ENCODE data around the gene ESYT1. TPM values are rescaled to one million over a fixed set of nuclear protein-coding genes. Genes with fewer than 3 reads are reported as not detected.

Gene ESYT1
- total and polyA plus RNA-seq, 10 of the 15 experiments (the other 5 are each of a cell fraction or from before 2014, with no cell fraction given) = 47.5 to 120 (median 87.1) TPM

GRCh38 chr12:56189099-56189917 lies 61.2 kb downstream of the ESYT1 start, which contains the start of gene SMARCC2:
TSS of gene SMARCC2 (minus strand) at chr12:56189483. CDS start at chr12:56189461, 22 bp downstream.
- H3K4me2 ChIP-seq (ENCODE audit: control insufficient read depth, insufficient read depth) = peak within 1 kb of the TSS; percentile 99
- ATAC-seq = peak; percentile 81
- peaks cover 0 to 2% of the 10 kb centered on the region in 2 experiments; a peak in 3 of 4 replicates for H3K36me3 ChIP-seq (ENCODE audit: control insufficient read depth in 2 of 2, insufficient read depth in 2 of 2, low read length in 1 of 2)
- H3K27ac ChIP-seq (ENCODE audit: control insufficient read depth, insufficient read depth) = peak within 1 kb of the TSS; percentile 91
- in situ Hi-C loops (cut with MboI) = loop anchor here (5.0 kb wide), 1 partner anchor 57 kb away; no protein-coding TSS in a partner anchor
- RAD21 ChIA-PET (ENCODE audit: unreplicated experiment) = interaction anchor here (0.6 to 4.6 kb wide), 25 partner anchors 14 to 451 kb away, joined by 3 to 98 read pairs (median 5); partner anchors contain the start of genes ANKRD52, CNPY2, COQ10A and ESYT1
- 0% methylated on average over 21 of the region's 93 CpGs for WGBS (ENCODE audit: insufficient coverage, insufficient replicate concordance, low lambda C conversion rate, missing lambda C conversion rate)
- DNase-seq (ENCODE audit: low read depth, low spot score) = peak; percentile 26
- H2AFZ ChIP-seq (ENCODE audit: control insufficient read depth, low read depth, low read length) = peak within 1 kb of the TSS; percentile 96
- H4K20me1 ChIP-seq (ENCODE audit: control insufficient read depth, insufficient read depth) = no peaks in the 10 kb centered on the region; the same call in 1 of the 2 replicates
- peak within 1 kb of the TSS; percentile 93 for H3K9ac ChIP-seq (ENCODE audit: control insufficient read depth, insufficient read depth, low read length)
- intact Hi-C loops (cut with micrococcal nuclease; ENCODE audit: unreplicated experiment) = loop anchor here (1.0 to 10.0 kb wide), 3 partner anchors 31 to 455 kb away; partner anchors contain the start of gene MYL6
- SMC1A ChIA-PET (ENCODE audit: uncharacterized antibody, unreplicated experiment) = interaction anchor here (0.9 to 6.2 kb wide), 18 partner anchors 12 to 1691 kb away, joined by 3 to 68 read pairs (median 4); partner anchors contain the start of genes ESYT1, PA2G4, RNF41 and ZC3H10
- no peak for FAIRE-seq
- H3K4me1 ChIP-seq (ENCODE audit: control insufficient read depth, insufficient read depth, low read length) = 0 out of 2 replicates have a peak, but pooled peaks cover 4% of the 10 kb centered on the region
- H3K27me3 ChIP-seq (replicated peaks in 1 of 2; ENCODE audit: control insufficient read depth in 2 of 2, insufficient read depth in 2 of 2, low read length in 1 of 2) = no peaks in the 10 kb centered on the region
- H3K79me2 ChIP-seq (ENCODE audit: control insufficient read depth, insufficient read depth, low read length) = peaks cover 27% of the 10 kb centered on the region
- CTCF ChIA-PET = interaction anchor here (0.6 to 8.9 kb wide), 43 partner anchors 12 to 460 kb away, joined by 3 to 129 read pairs (median 4); partner anchors contain the start of genes ANKRD52, CD63, ESYT1 and MYL6
- POLR2A ChIA-PET = interaction anchor here (0.6 to 7.7 kb wide), 16 partner anchors 30 to 414 kb away, joined by 3 to 68 read pairs (median 6); partner anchors contain the start of genes ANKRD52, ESYT1, MYL6 and PA2G4
- H3K4me3 ChIP-seq = peak within 1 kb of the TSS; percentile 98
- H3K9me3 ChIP-seq (replicated peaks; ENCODE audit: control insufficient read depth, insufficient read depth, low read length) = no peaks in the 10 kb centered on the region
- no TSS peak for BruUV-seq (replicated peaks)
- TF ChIP-seq ATF3 (IDR thresholded peaks at IDR 0.05; ENCODE audit: borderline replicate concordance, extremely low read depth, low read depth, low read length) = no peak
- no peak for TF ChIP-seq SIX5 (IDR thresholded peaks at IDR 0.05; ENCODE audit: low read depth, low read length, severe bottlenecking)
- TF ChIP-seq EED (IDR thresholded peaks at IDR 0.05; ENCODE audit: low read depth) = no peak
- no peak for TF ChIP-seq JUNB (IDR thresholded peaks at IDR 0.05)
- TF ChIP-seq ZNF274 (IDR thresholded peaks at IDR 0.05; ENCODE audit: insufficient read depth, insufficient read length) = no peak
- TF ChIP-seq POLR2A (IDR thresholded peaks at IDR 0.05; ENCODE audit: low read depth, low read length) = peak; percentile 79
- TF ChIP-seq, protein P1, sequence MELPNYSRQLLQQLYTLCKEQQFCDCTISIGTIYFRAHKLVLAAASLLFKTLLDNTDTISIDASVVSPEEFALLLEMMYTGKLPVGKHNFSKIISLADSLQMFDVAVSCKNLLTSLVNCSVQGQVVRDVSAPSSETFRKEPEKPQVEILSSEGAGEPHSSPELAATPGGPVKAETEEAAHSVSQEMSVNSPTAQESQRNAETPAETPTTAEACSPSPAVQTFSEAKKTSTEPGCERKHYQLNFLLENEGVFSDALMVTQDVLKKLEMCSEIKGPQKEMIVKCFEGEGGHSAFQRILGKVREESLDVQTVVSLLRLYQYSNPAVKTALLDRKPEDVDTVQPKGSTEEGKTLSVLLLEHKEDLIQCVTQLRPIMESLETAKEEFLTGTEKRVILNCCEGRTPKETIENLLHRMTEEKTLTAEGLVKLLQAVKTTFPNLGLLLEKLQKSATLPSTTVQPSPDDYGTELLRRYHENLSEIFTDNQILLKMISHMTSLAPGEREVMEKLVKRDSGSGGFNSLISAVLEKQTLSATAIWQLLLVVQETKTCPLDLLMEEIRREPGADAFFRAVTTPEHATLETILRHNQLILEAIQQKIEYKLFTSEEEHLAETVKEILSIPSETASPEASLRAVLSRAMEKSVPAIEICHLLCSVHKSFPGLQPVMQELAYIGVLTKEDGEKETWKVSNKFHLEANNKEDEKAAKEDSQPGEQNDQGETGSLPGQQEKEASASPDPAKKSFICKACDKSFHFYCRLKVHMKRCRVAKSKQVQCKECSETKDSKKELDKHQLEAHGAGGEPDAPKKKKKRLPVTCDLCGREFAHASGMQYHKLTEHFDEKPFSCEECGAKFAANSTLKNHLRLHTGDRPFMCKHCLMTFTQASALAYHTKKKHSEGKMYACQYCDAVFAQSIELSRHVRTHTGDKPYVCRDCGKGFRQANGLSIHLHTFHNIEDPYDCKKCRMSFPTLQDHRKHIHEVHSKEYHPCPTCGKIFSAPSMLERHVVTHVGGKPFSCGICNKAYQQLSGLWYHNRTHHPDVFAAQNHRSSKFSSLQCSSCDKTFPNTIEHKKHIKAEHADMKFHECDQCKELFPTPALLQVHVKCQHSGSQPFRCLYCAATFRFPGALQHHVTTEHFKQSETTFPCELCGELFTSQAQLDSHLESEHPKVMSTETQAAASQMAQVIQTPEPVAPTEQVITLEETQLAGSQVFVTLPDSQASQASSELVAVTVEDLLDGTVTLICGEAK (IDR thresholded peaks at IDR 0.05; ENCODE audit: borderline replicate concordance) = no peak
- no peak for TF ChIP-seq BCL11A (IDR thresholded peaks at IDR 0.05; ENCODE audit: low read depth, low read length)
- peak; percentile 100 for TF ChIP-seq SMARCA5 (IDR thresholded peaks at IDR 0.05)
- TF ChIP-seq CBX3 (IDR thresholded peaks at IDR 0.05; ENCODE audit: borderline replicate concordance, low read depth) = no peak
- no peak for TF ChIP-seq NFIC (IDR thresholded peaks at IDR 0.05; ENCODE audit: low read depth, low read length)
- TF ChIP-seq NRF1 (conservative IDR thresholded peaks at IDR 0.05; ENCODE audit: low read depth, low read length) = no peak
- TF ChIP-seq IRF4 (IDR thresholded peaks at IDR 0.05; ENCODE audit: low read depth, low read length) = no peak
- TF ChIP-seq, protein P2, sequence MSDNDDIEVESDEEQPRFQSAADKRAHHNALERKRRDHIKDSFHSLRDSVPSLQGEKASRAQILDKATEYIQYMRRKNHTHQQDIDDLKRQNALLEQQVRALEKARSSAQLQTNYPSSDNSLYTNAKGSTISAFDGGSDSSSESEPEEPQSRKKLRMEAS (IDR thresholded peaks at IDR 0.05; ENCODE audit: low read depth, low read length) = 0 out of 2 replicates have a peak, but pooled peaks have one; percentile 1
- TF ChIP-seq CREB1 (IDR thresholded peaks at IDR 0.05; ENCODE audit: low read depth) = no peak
- TF ChIP-seq KAT2A (conservative IDR thresholded peaks at IDR 0.05; ENCODE audit: control insufficient read depth, low read depth, low read length) = no peak
- TF ChIP-seq PBX3 (IDR thresholded peaks at IDR 0.05; ENCODE audit: insufficient replicate concordance, low read depth, low read length) = no peak
- peak; percentile 46 for TF ChIP-seq RAD21 (IDR thresholded peaks at IDR 0.05; ENCODE audit: insufficient read depth, low read depth, low read length)
